Body of pancreas (tissue), 4 donors: Measurements from ENCODE around the gene ATP1A2. TPM values are rescaled to one million over a fixed set of nuclear protein-coding genes. Genes with fewer than 3 reads are reported as not detected.

Experiments
- ATAC-seq: fragments of 150-250 bp; one replicate; pipeline ENCODE4 v1.9.1; 2016
- DNase-seq, 4 donors: peaks; one replicate each; pipeline ENCODE4 v3.0.0-alpha.2; 2019
- H3K27ac ChIP-seq, 4 donors: fragments of 200-600 bp; sonication (generic); 1 replicate in 3 of 4; 2 replicates in 1 of 4; pipeline versions ENCODE4 v1.5.1 to v1.6.1; 2016 to 2019; ENCODE audit warnings: mild to moderate bottlenecking in 1 of 4, mixed read lengths in 1 of 4, moderate library complexity in 1 of 4
- H3K27me3 ChIP-seq, 2 donors: fragments of 200-600 bp; sonication (generic); one replicate each; pipeline ENCODE4 v1.6.0; 2016; ENCODE audit warnings: mild to moderate bottlenecking in 1 of 2
- H3K36me3 ChIP-seq, 2 donors: fragments of 200-600 bp; sonication (generic); replicated peaks in 1 of 2; 2 replicates each; pipeline ENCODE4 v1.5.1; 2016; ENCODE audit warnings: low read depth in 2 of 2; ENCODE audit not compliant: insufficient read depth in 1 of 2
- H3K4me1 ChIP-seq: fragments of 200-600 bp; sonication (generic); one replicate; pipeline ENCODE4 v1.6.0; 2016
- H3K4me3 ChIP-seq, 2 donors: fragments of 200-600 bp; sonication (generic); 1 replicate in 1 of 2; 2 replicates in 1 of 2; pipeline ENCODE4 v1.5.1; 2016 to 2019
- H3K9me3 ChIP-seq, 3 donors: fragments of 200-600 bp; sonication (generic); 1 replicate in 2 of 3; 2 replicates in 1 of 3; pipeline ENCODE4 v1.5.1; 2016
- CTCF ChIP-seq, 7 experiments: fragments of 450-650 bp in 4 of 7; fragments of 200-600 bp in 3 of 7; sonication (generic) in 3 of 7; IDR thresholded peaks; one replicate each; pipeline ENCODE4 v1.5.1; 2016 to 2019; ENCODE audit warnings: antibody characterized with exemption in 7 of 7
- POLR2A ChIP-seq, 3 donors: fragments of 450-650 bp; IDR thresholded peaks; one replicate each; pipeline ENCODE4 v1.6.1; 2016; ENCODE audit warnings: antibody characterized with exemption in 3 of 3, mild to moderate bottlenecking in 2 of 3
- WGBS, 2 donors: methylation state at CpG; one replicate each; pipeline ENCODE4 v1.1.5; 2017; 5-methylcytosine and 5-hydroxymethylcytosine counted together
- intact Hi-C: fragments of 100-400 bp; cut with DNase I; formaldehyde crosslinking; loops from one replicate; pipeline ENCODE4 v1.15.1; 2023
- total RNA-seq, 2 donors: library from RNA; depleted of rRNA; stranded (reverse); fragments of >200 nt; gene quantifications; one replicate each; pipeline ENCODE4 v1.1.0, GENCODE V29; 2016

ATP1A2 gene
- total RNA-seq, 2 donors from 2014 or later: 1.6 to 41.2 TPM

DNA sequence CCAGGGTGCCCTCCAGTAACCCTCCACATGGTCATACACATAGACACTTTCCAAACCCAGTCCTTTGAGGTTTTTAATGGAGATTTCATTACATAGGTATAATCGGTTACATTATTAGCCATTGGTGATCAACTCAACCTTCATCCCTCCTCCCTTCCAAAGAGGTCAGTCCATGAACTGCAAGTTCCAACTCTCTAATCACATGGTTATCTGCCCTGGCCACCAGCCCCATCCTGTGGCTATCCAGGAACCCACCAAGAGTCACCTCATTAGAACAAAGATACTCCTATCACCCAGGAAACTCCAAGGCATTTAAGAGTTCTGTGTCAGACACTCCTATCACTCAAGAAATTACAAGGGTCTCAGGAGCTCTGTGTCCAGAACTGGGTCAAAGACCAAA lies 48.1 kb downstream of the ATP1A2 start:
- intact Hi-C loops: no loop called here
- Histone ChIP-seq H3K27ac (no peak overlapping the region), H3K36me3 (no peaks in the 10 kb centered on the region), H3K4me3 (no peak overlapping the region), H3K9me3 (no peaks in the 10 kb centered on the region), H3K4me1 (peaks cover 7% of the 10 kb centered on the region), H3K27me3 (no peaks in the 10 kb centered on the region)
- no peak for TF ChIP-seq POLR2A (IDR thresholded peaks at IDR 0.05)
- no peak for TF ChIP-seq CTCF (IDR thresholded peaks at IDR 0.05)
- DNase-seq (no peak), ATAC-seq (no peak)
- WGBS, 2 donors: 83 to 95% methylated on average over 1 of the region's 1 CpG

DNA sequence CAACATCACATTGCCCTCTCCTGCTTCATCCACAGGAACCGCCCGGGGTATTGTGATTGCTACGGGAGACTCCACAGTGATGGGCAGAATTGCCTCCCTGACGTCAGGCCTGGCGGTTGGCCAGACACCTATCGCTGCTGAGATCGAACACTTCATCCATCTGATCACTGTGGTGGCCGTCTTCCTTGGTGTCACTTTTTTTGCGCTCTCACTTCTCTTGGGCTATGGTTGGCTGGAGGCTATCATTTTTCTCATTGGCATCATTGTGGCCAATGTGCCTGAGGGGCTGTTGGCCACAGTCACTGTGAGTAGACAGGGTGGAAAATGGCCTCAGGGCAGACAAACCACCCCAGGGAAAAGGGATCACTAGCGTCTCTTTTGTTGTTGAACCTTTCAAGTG lies 48.6 kb downstream of the ATP1A2 start:
- DNase-seq (no peak), ATAC-seq (no peak)
- H3K9me3 ChIP-seq: no peaks in the 10 kb centered on the region
- peaks cover 7% of the 10 kb centered on the region for H3K4me1 ChIP-seq
- no peaks in the 10 kb centered on the region for H3K27me3 ChIP-seq
- no peaks in the 10 kb centered on the region for H3K36me3 ChIP-seq
- no peak overlapping the region for H3K4me3 ChIP-seq
- TF ChIP-seq CTCF (IDR thresholded peaks at IDR 0.05) (no peak), POLR2A (IDR thresholded peaks at IDR 0.05) (no peak)
- H3K27ac ChIP-seq: no peak overlapping the region
- intact Hi-C loops: no loop called here
- 65 to 73% methylated on average over 10 of the region's 10 CpGs for WGBS, 2 donors

DNA sequence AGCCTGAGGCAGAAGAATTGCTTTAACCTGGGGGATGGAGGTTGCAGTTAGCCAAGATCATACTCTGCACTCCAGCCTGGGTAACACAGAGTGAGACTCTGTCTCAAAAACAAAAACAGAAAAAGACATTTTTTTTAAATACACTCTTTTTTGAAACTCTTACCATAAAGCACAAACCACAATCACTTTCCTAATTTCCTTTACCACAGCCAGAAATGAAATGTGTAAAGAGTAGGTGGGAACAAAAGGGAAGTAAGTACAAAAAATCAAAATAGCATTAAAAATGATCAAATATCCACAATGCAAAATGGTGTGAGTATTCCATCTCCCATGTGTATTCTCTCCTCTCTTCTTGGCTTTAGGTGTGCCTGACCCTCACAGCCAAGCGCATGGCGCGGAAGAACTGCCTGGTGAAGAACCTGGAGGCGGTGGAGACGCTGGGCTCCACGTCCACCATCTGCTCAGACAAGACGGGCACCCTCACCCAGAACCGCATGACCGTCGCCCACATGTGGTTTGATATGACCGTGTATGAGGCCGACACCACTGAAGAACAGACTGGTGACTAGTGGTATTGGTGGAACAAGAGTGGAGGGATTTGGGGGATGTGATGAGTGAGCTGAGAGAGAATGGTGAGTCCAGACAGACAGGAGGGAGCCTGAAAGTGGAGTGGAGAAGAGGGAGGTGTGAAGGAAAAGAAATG lies 50.8 kb downstream of the ATP1A2 start:
- TF ChIP-seq CTCF (IDR thresholded peaks at IDR 0.05) (no peak), POLR2A (IDR thresholded peaks at IDR 0.05) (no peak)
- intact Hi-C loops: no loop called here
- Histone ChIP-seq H3K27ac (no peak overlapping the region), H3K9me3 (no peaks in the 10 kb centered on the region), H3K4me3 (no peak overlapping the region), H3K27me3 (no peaks in the 10 kb centered on the region), H3K4me1 (no peaks in the 10 kb centered on the region), H3K36me3 (no peaks in the 10 kb centered on the region)
- WGBS, 2 donors: 60 to 81% methylated on average over 12 of the region's 12 CpGs
- ATAC-seq (no peak), DNase-seq (no peak)

- Histone ChIP-seq H3K4me3 (no peak overlapping the region), H3K27ac (no peak overlapping the region), H3K27me3 (no peaks in the 10 kb centered on the region), H3K9me3 (no peaks in the 10 kb centered on the region), H3K4me1 (no peaks in the 10 kb centered on the region), H3K36me3 (no peaks in the 10 kb centered on the region)
- ATAC-seq: no peak
- 55 to 81% methylated on average over 4 of the region's 4 CpGs for WGBS, 2 donors
- intact Hi-C loops: no loop called here
- no peak for DNase-seq
- TF ChIP-seq CTCF (IDR thresholded peaks at IDR 0.05): no peak
- TF ChIP-seq POLR2A (IDR thresholded peaks at IDR 0.05): no peak
Measured at GRCh38 chr1:160167056-160167455, 51.5 kb downstream of the ATP1A2 start.

- ATAC-seq (no peak), DNase-seq (no peak)
- Histone ChIP-seq H3K27me3 (no peaks in the 10 kb centered on the region), H3K4me1 (no peaks in the 10 kb centered on the region), H3K9me3 (no peaks in the 10 kb centered on the region), H3K36me3 (no peaks in the 10 kb centered on the region), H3K4me3 (no peak overlapping the region), H3K27ac (no peak overlapping the region)
- TF ChIP-seq CTCF (IDR thresholded peaks at IDR 0.05): no peak
- no peak for TF ChIP-seq POLR2A (IDR thresholded peaks at IDR 0.05)
- WGBS, 2 donors: 92 to 93% methylated on average over 6 of the region's 6 CpGs
- intact Hi-C loops: no loop called here
Measured at GRCh38 chr1:160167580-160167979, 52.0 kb downstream of the ATP1A2 start.
